ENCODE results near the gene IFT52.
"Not testable (repeated sequence)": the region's sequence is repeated elsewhere in the genome, so short reads cannot be mapped to it uniquely, and the experiment has no call there.

IFT52 gene

DNA sequence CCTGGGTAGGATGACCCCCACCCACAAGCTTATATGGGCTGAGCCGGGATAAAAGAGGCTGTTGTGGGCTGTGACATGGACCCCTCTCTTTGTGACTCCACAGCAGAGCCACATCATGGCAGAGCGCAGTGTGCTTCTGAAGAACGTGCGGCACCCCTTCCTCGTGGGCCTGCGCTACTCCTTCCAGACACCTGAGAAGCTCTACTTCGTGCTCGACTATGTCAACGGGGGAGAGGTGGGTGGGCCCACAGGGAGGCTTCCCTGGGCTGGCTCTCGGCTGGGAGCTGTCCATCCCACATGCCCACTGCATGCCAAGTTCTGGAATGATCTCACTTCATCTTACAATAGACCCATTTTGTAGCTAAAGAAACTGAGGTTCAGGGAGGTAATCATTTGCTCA is 21.5 kb upstream of the IFT52 start:
- DNase-seq = no peak

DNA sequence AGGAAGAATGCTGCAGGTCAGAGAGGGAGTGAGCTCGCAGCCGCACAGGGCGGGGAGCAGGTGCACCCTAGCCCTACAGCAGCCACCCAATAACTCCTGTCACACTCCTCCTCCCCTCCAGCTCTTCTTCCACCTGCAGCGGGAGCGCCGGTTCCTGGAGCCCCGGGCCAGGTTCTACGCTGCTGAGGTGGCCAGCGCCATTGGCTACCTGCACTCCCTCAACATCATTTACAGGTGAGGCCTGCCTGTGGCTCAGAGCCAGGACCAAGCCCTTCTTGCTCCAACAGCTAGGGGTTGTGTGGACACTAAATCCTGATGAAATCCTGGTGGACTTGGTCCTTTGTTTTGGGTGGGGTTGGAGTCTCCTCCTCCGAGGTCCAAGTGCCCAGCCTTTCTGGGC is 20.2 kb upstream of the IFT52 start:
- no peak for DNase-seq

- no peak for DNase-seq
Observed at GRCh38 chr20:43571310-43571709, 19.4 kb upstream of the IFT52 start.

DNA sequence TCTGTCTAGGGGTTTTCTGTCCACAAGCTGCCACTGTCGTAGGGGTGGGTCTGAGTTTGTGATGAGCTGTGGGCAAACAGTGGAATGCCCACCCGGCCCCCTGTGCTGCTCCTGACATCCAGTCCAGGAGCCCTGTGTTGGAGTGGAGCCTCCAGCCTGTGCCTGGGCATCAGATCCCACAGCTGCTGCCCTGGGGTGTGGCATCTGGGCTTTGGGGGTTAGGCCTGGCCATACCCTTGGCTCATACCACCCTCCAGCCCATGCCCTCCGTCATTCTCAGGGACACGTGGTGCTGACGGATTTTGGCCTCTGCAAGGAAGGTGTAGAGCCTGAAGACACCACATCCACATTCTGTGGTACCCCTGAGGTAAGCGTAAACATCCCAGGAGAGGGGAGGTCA is 19.0 kb upstream of the IFT52 start:
- DNase-seq = no peak

DNA sequence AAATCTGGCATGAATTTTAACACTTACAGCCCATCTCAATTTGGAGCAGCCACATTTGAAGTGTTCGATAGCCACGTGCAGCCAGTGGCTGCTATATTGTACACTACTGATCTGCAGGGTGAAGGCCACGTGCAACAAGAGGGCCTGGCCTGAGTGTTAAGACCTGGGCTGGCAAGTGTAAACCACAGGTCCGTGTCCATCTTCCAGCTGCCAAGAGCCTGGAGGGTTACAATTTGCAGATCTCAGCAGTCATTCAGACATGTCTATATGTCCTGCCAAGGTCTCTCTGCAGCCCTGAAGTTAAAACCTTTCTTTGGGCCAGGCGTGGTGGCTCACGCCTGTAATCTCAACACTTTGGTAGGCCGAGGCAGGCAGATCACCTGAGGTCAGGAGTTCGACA is 17.8 kb upstream of the IFT52 start:
- no peak for DNase-seq

GRCh38 chr20:43576108-43576507 is 14.6 kb upstream of the IFT52 start:
- no peak for DNase-seq

- DNase-seq = no peak
Observed at GRCh38 chr20:43579861-43580793, 10.6 kb upstream of the IFT52 start.

DNA sequence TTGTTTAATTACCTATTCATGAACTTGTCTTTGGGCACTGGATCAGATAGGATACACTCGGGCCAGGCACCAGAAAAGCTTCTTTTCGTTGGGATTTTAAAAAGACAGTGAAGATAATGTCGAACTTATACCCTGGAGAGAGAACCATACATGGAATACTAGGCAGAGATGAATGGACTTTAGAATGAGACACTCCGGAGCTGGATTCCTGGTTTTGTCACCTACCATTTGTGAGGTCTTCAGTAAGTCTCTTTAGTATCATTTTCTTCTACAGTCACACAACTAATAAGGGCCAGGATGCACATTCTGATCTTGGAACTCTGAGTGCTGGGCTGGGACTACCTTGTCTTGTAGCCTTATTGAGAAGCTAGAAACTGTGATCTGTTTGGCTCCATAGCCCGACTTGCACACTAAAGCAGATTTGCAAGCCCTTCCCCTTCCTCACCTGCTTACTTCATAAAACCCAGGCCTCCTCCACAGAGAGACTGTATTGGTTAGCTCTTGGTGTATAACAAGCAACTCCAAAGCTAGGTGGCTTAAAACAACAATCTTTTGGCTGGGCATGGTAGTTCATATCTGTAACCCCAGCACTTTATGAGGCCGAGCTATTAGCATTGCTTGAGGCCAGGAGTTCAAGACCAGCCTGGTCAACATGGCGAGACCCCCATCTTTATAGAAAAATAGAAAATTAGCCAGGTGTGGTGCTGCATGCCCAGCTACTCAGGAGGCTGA is 7.4 kb upstream of the IFT52 start:
- no peak for DNase-seq

DNA sequence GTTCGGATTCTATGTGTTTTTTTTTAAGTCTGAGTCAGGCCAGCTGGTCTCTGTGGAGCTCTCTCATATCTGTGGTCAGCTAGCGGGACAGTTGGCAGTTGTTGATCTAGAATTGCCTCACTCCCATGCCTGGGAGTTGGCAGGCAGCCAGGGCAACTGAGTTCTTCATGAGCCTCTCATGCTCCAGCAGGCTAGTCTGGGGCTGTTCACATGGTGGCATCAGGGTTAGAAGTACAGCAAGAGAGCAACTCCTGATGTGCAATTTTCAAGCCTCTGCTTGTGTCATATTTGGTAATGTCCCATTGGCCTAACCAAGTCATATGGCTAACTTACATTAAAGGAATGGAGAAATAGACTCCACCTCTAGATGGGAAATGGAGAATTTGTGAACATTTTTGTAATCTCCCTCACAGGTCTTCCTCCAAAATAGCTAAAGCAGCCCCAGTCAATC is 6.7 kb upstream of the IFT52 start:
- no peak for DNase-seq

GRCh38 chr20:43584448-43585136 is 6.1 kb upstream of the IFT52 start:
- no peak for DNase-seq

- DNase-seq = no peak
Observed at GRCh38 chr20:43586641-43587040, 4.1 kb upstream of the IFT52 start.

GRCh38 chr20:43588526-43588925 is 2.2 kb upstream of the IFT52 start:
- DNase-seq = not testable (repeated sequence)

- peak in 1 of 2 donors; percentile 11 for DNase-seq
Observed at GRCh38 chr20:43590036-43590391, 723 bp upstream of the IFT52 start.

GRCh38 chr20:43601960-43602359 is 11.2 kb downstream of the IFT52 start:
- not testable (repeated sequence) for DNase-seq

DNA sequence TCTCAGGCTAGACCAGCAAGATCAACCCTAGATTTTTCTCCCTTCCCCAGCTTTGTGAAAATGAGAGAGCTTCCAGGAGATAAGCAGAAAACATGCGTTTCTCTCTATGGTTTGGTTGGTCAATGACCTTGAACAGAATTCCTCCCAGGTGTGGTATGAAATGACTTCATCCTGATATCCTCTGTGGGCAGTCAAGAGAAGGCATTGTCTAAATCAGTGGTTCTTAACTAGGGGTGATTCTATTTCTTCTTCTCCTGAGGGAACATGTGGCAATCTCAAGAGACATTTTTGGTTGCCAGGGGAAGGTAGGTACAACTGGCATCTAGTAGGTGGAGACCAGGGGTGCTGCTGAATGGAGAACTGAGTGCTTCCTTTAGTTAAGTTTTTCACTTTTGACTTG is 12.4 kb downstream of the IFT52 start:
- DNase-seq = no peak

DNA sequence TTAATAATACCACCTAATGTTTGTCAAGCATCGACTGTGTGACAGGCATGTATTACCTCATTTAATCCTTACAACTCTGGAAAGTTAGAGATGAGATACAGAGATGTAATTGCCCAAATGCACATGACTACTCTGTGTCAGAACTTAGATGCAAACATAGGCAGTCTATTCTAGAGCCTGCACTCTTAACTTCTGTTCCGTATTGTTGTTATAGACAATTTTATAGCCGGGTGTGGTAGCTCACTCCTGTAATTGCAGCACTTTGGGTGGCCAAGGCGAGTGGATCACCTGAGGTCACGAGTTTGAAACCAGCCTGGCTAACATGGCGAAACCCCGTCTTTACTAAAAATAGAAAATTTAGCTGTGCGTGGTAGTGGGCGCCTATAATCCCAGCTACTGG is 15.0 kb downstream of the IFT52 start:
- DNase-seq = no peak

GRCh38 chr20:43607278-43607677 is 16.5 kb downstream of the IFT52 start:
- not testable (repeated sequence) for DNase-seq

DNA sequence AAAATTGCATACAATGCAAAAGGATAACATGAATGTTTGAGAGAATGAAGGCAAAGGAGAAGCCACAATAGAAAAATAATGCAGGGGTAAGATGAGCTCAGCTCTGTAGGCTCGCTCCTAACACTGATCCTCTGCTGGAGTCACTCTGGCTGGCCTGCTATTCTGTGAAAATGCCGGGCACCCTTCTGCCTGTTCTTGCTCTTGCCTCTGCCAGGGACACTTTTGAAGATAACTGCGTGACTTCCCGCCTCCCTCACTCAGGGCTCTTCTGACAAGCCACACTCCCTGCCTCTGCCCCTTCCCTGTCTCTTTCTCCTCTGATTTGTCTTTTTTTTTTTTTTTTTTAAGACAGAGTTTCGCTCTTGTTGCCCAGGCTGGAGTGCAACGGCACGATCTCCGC is 40.9 kb downstream of the IFT52 start:
- no peak for DNase-seq

GRCh38 chr20:43636429-43636828 is 45.7 kb downstream of the IFT52 start:
- DNase-seq = no peak

DNA sequence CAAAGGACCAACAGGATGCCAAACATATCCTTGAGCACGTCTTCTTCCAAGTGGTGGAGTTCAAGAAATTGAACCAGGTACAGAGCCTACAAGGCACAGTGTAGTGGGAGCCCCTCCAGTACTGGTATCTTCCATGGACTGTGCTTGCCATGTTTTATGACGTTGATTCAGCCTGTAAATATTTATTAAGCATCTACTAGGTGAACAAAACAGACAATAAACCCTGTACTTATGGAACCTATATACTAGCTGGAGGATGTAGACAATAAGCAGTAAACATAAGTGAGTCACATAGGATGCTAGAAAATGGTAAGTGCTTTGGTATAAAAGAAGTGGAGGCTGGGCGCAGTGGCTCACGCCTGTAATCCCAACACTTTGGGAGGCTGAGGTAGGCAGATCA is 51.8 kb downstream of the IFT52 start:
- DNase-seq = no peak

DNA sequence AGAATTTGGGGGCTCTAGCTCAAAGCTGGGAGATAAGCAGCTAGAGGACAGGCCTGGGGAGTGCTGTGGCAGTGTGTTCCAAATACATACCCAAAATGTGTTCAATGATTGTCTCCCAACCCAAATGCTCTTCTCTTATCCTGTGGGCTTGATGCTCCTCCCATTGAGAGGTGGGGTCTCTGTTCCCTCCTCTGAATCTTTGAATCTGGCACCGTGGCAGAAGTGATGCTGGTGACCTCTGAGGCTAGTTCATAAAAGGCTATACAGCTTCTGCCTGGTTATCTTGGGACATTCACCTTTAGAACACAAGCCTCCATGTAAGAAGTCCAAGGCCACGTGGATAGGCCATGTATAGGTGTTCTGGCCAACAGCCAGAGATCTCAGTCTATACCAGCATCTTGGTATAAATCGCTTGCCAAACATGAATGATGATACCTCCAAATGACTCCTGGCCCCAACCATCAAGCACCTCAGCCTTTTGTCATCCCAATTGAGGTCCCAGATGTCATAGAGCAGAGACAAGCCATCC is 60.3 kb downstream of the IFT52 start:
- DNase-seq = no peak

DNA sequence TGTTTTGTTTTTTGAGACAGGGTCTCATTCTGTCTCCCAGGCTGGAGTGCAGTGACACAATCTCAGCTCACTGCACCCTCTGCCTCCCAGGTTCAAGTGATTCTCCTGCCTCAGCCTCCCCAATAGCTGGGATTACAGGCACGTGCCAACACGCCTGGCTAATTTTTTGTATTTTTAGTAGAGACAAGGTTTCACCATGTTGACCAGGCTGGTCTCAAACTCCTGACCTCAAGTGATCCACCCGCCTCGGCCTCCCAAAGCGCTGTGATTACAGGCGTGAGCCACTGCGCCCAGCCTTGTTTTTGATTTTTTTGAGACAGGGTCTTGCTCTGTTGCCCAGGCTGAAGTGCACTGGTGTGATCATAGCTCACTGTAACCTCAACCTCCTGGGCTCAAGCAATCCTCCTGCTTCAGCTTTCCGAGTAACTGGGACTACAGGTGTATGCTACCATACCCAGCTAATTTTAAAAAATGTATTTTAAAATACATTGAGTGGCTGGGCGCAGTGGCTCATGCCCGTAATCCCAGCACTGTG is 61.0 kb downstream of the IFT52 start:
- not testable (repeated sequence) for DNase-seq

- no peak for DNase-seq
Observed at GRCh38 chr20:43653966-43654365, 63.2 kb downstream of the IFT52 start.
